ENCODE results near the gene NR1H3.

NR1H3 gene

DNA sequence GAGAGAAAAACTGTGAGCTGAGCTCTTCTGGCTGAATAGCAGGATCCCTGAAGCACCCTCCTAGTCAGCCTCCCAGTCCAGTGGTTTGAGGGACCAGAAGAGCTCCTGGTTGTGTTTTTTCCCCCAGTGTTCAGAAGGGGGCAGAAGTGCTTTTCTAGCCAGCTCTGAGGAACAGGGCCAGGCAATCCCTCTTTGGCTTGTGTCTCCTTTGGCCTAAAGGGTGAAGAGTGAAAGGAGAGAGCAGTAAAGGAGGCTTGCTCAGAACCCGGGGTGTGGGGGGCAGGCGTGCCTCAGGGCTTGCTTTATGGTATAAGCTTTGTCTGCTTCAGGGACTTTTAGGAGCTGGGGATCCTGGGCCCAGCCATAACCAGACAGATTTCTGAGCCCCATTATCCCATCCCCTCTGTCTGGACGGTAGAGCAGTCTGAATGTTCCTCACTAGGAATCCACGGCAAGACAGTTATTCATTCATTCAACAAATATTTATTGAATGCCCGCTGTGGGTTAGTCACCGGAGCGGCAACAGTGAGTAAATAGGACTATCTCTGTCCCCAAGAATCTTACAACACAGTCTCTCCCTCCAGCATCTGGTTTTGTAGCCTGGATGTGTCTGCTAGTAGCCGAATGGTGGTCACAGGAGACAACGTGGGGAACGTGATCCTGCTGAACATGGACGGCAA is 23.7 kb upstream of the NR1H3 start:
- no peaks in the 10 kb centered on the region for H3K79me2 ChIP-seq (ENCODE audit: insufficient read depth, low read depth)
- TF ChIP-seq, protein P1, sequence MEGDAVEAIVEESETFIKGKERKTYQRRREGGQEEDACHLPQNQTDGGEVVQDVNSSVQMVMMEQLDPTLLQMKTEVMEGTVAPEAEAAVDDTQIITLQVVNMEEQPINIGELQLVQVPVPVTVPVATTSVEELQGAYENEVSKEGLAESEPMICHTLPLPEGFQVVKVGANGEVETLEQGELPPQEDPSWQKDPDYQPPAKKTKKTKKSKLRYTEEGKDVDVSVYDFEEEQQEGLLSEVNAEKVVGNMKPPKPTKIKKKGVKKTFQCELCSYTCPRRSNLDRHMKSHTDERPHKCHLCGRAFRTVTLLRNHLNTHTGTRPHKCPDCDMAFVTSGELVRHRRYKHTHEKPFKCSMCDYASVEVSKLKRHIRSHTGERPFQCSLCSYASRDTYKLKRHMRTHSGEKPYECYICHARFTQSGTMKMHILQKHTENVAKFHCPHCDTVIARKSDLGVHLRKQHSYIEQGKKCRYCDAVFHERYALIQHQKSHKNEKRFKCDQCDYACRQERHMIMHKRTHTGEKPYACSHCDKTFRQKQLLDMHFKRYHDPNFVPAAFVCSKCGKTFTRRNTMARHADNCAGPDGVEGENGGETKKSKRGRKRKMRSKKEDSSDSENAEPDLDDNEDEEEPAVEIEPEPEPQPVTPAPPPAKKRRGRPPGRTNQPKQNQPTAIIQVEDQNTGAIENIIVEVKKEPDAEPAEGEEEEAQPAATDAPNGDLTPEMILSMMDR (conservative IDR thresholded peaks at IDR 0.05; ENCODE audit: low read depth, low read length): 0 out of 2 replicates have a peak, but pooled peaks have one; percentile 22
- H4K20me1 ChIP-seq (ENCODE audit: insufficient read depth): no peaks in the 10 kb centered on the region
- no peaks in the 10 kb centered on the region for H3K36me3 ChIP-seq (ENCODE audit: insufficient read depth)
- no peak overlapping the region for H3K4me2 ChIP-seq
- no peaks in the 10 kb centered on the region for H3K4me1 ChIP-seq (ENCODE audit: low read depth, poor library complexity, severe bottlenecking)
- H3K4me3 ChIP-seq (IDR thresholded peaks at IDR 0.05; ENCODE audit: insufficient read depth, low read depth, low read length): no peak overlapping the region
- no peak overlapping the region for H3K27ac ChIP-seq
- no peaks in the 10 kb centered on the region for H3K27me3 ChIP-seq (ENCODE audit: insufficient read depth, low read depth)
- no peak overlapping the region for H3K9ac ChIP-seq
- H2AFZ ChIP-seq (ENCODE audit: low read depth): no peak overlapping the region

DNA sequence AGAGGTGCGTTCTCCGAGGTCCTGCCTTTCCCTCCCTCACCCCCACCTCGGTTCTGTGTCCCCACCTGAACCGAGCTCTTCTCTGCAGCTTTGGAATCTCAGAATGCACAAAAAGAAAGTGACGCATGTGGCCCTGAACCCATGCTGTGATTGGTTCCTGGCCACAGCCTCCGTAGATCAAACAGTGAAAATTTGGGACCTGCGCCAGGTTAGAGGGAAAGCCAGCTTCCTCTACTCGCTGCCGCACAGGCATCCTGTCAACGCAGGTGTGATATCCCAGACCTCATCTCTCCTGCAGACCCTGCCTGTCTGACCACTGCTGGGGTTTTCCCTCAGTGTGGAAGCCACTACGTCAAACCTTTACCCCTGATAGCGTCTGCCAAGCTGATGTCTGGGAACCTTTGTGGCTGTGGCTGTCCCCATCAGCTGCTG is 23.1 kb upstream of the NR1H3 start:
- Histone ChIP-seq H4K20me1 (ENCODE audit: insufficient read depth) (no peaks in the 10 kb centered on the region), H3K27me3 (ENCODE audit: insufficient read depth, low read depth) (no peaks in the 10 kb centered on the region), H3K4me3 (IDR thresholded peaks at IDR 0.05; ENCODE audit: insufficient read depth, low read depth, low read length) (no peak overlapping the region), H2AFZ (ENCODE audit: low read depth) (no peak overlapping the region), H3K27ac (no peak overlapping the region), H3K9ac (no peak overlapping the region), H3K79me2 (ENCODE audit: insufficient read depth, low read depth) (no peaks in the 10 kb centered on the region), H3K4me2 (no peak overlapping the region), H3K4me1 (ENCODE audit: low read depth, poor library complexity, severe bottlenecking) (no peaks in the 10 kb centered on the region), H3K36me3 (ENCODE audit: insufficient read depth) (no peaks in the 10 kb centered on the region)
- TF ChIP-seq, protein P1 (conservative IDR thresholded peaks at IDR 0.05; ENCODE audit: low read depth, low read length): no peak

DNA sequence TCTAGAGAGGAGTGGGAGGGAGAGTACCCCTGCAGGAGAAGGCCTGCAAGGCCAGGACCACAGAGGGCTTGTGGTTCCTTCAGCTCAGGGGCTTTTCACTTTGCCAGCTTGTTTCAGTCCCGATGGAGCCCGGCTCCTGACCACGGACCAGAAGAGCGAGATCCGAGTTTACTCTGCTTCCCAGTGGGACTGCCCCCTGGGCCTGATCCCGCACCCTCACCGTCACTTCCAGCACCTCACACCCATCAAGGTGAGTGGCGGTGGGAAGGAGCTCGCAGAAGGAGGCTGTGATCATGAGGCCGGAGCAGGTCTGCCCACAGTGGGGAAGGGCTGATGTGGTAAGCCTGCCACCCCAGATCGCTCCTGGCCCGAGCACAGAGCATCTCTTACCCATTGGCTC is 22.6 kb upstream of the NR1H3 start:
- H3K36me3 ChIP-seq (ENCODE audit: insufficient read depth): no peaks in the 10 kb centered on the region

DNA sequence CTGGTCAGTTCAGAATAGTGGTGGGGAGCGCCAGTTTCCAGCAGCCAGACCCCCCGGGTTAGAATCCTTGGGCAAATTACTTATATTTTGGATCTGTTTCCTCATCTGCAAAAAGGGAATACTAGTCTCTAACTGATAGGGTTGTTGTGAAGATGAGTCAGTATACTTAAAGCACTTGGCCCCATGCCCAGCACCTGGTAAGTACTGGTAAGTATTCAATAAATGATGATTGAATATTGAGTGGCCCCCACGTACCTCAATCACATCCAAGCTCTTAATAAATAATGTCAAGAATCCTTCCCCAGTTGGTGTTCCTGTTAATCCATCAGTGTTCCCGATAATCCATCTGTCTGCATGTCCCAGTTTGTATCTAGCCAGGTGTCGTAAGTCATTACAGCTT is 21.3 kb upstream of the NR1H3 start:
- TF ChIP-seq, protein P1 (conservative IDR thresholded peaks at IDR 0.05; ENCODE audit: low read depth, low read length): no peak
- no peaks in the 10 kb centered on the region for H4K20me1 ChIP-seq (ENCODE audit: insufficient read depth)
- no peaks in the 10 kb centered on the region for H3K4me1 ChIP-seq (ENCODE audit: low read depth, poor library complexity, severe bottlenecking)
- no peaks in the 10 kb centered on the region for H3K79me2 ChIP-seq (ENCODE audit: insufficient read depth, low read depth)
- H2AFZ ChIP-seq (ENCODE audit: low read depth): no peak overlapping the region
- no peak overlapping the region for H3K9ac ChIP-seq
- no peak overlapping the region for H3K27ac ChIP-seq
- H3K4me3 ChIP-seq (IDR thresholded peaks at IDR 0.05; ENCODE audit: insufficient read depth, low read depth, low read length): no peak overlapping the region
- no peaks in the 10 kb centered on the region for H3K36me3 ChIP-seq (ENCODE audit: insufficient read depth)
- no peaks in the 10 kb centered on the region for H3K27me3 ChIP-seq (ENCODE audit: insufficient read depth, low read depth)
- H3K4me2 ChIP-seq: no peak overlapping the region

More for the DNA sequence above, 22.6 kb upstream of the NR1H3 start:
- TF ChIP-seq, protein P1 (conservative IDR thresholded peaks at IDR 0.05; ENCODE audit: low read depth, low read length): no peak
- Histone ChIP-seq H2AFZ (ENCODE audit: low read depth) (no peak overlapping the region), H3K4me3 (IDR thresholded peaks at IDR 0.05; ENCODE audit: insufficient read depth, low read depth, low read length) (no peak overlapping the region), H3K9ac (no peak overlapping the region), H3K27ac (no peak overlapping the region), H3K79me2 (ENCODE audit: insufficient read depth, low read depth) (no peaks in the 10 kb centered on the region), H3K27me3 (ENCODE audit: insufficient read depth, low read depth) (no peaks in the 10 kb centered on the region), H4K20me1 (ENCODE audit: insufficient read depth) (no peaks in the 10 kb centered on the region), H3K4me2 (no peak overlapping the region), H3K4me1 (ENCODE audit: low read depth, poor library complexity, severe bottlenecking) (no peaks in the 10 kb centered on the region)
